DLD1 (cell line): ENCODE results near the gene MARK3.

Experiments used
- in situ Hi-C: cut with HindIII; loops from 2 replicates; pipeline ENCODE4 v1.10.0; 2017; ENCODE audit warnings: low sequenced_read_pairs

The MARK3 gene

GRCh38 chr14:103480595-103480994 is 95.4 kb downstream of the MARK3 start:
- in situ Hi-C loops, result no loop called here

GRCh38 chr14:103483600-103483999 is 98.4 kb downstream of the MARK3 start:
- in situ Hi-C loops, result no loop called here

DNA sequence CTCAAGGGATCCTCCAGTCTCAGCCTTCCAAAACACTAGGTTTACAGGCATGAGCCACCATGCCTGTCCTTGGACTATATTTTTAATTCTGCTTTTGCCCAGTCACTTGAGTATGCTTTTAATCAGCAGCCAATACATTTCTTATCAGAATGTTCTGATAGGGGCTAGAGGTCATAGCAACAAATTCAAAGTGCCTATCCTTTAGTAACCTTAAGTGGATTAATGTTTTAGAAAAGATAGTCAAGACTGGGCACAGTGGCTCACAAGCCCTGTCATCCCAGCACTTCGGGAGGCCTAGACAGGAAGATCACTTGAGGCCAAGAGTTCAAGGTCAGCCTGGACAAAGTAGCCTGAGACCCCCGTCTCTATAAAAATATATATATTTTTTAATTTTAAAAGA is 100.3 kb downstream of the MARK3 start:
- in situ Hi-C loops, result no loop called here

- in situ Hi-C loops, result no loop called here
These were observed 102.9 kb downstream of the MARK3 start for GRCh38 chr14:103488071-103488470.

GRCh38 chr14:103488960-103489359 is 103.7 kb downstream of the MARK3 start:
- in situ Hi-C loops, result no loop called here

DNA sequence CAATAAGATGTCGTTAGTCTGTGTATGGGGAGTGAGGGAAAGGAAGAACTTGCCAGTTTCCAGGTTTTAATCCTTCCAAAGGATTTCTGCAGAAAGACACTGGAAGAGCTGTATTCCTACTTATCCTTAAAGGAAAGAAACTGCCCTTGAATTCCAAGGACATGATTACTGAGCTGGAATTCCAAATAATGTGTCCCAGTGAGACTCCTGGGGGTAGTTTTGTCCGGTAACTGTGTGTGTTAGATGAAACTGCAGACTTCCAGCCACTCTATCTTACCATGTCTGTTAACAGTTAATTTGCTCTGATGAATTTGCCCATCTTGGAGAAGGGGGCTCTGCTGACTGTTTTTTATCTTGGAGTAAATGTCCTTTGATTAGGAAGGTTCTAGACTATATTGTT is 104.4 kb downstream of the MARK3 start:
- in situ Hi-C loops, result no loop called here

GRCh38 chr14:103491691-103492090 is 106.5 kb downstream of the MARK3 start:
- in situ Hi-C loops, result no loop called here

DNA sequence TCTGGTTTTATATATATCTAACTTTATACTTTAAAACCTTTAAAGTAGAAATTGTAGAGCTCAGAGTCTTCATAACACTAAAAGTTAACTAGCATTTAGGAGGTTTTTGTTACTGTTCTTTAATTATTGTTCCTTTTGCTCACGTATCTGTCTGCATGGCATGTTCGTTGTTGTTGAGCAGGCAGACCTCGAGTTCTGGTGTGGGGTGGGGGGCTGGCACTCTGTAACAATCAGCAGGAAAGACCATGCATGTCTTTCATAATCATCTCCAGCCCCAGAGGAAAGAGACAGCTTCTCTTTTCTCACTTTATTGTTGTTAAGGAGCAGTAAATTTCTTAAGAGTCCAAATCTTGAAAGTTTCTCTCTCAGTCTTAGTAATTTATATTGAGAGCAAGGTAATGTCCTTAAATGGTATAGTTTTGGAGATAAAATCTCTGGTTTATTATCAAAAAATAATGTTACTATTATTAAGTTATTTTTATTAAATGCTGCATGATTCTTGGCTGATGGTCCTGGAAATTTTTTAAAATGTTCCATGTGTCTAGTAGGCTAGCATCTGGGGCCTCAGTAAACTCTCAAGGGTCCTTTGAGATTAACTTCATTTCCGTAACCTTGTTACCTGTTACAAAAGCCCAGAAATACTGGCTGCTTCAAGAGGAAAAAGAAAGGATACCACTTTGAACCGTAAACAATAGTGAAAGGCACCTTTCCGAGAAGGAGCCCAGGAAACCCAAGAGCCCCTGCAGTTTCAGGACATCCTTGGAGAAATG is 107.1 kb downstream of the MARK3 start:
- in situ Hi-C loops, result no loop called here

DNA sequence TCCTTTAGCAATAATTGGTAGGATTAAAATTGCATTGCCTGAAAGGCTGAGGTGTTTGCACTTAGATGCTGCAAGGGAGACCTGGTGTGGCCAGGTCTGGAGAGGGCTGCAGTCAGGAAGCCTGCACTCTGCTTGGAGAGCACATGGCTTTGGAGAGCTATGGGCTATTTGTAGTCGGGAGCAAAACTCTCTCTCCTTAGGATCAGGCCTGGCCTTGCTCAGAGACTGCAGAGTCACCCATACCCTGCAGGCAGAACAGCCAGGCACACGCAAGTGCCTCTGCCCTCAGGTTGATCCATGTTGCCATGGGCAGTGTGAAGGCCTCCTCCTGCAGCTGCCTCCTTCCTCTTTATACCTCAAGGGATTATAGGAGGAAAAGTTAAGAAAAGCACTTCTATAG is 110.6 kb downstream of the MARK3 start:
- in situ Hi-C loops, result no loop called here

DNA sequence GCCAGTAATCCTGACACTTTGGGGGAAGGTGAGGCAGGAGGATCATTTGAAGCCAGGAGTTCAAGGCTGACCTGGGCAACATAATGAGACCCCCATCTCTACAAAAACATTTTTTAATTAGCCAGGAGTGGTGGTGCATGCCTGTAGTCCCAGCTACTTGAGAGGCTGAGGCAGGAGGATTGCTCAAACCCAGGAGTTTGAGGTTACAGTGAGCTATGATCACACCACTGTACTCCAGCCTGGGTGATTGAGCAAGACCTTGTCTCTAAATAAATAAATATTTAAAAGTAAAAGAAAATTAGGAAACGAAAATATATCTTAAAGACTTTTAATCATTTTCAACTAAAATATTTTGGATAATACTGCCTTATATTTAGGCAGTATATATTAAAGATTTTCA is 111.6 kb downstream of the MARK3 start:
- in situ Hi-C loops, result no loop called here

DNA sequence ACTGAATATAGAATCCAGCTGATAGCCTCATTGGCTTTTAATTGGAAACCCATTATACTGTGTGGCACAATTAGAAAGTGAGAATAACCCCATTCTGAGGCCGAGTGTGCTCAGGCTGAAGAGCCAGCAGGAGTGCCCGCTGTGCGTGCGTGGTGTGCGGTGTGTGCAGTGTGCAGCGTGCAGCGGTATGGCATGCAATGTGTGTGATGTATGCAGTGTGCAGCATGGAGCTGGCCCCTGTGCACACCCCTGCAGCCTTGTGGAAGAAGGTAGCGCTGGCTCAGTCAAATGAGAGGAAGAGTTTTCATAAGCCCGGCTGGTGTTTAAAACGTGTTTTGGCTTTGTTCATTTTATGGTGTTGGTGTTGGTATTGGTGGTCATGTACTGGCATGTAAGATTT is 114.5 kb downstream of the MARK3 start:
- in situ Hi-C loops, result no loop called here

GRCh38 chr14:103500148-103500990 is 115.2 kb downstream of the MARK3 start:
- in situ Hi-C loops, result no loop called here

GRCh38 chr14:103501041-103501870 is 116.0 kb downstream of the MARK3 start:
- in situ Hi-C loops, result no loop called here

GRCh38 chr14:103501921-103502669 is 116.9 kb downstream of the MARK3 start:
- in situ Hi-C loops, result no loop called here

DNA sequence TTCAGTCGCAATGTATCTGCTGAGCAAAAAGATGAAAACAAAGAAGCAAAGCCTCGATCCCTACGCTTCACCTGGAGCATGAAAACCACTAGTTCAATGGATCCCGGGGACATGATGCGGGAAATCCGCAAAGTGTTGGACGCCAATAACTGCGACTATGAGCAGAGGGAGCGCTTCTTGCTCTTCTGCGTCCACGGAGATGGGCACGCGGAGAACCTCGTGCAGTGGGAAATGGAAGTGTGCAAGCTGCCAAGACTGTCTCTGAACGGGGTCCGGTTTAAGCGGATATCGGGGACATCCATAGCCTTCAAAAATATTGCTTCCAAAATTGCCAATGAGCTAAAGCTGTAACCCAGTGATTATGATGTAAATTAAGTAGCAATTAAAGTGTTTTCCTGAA is 117.7 kb downstream of the MARK3 start:
- in situ Hi-C loops, result no loop called here

GRCh38 chr14:103503296-103503695 is 118.1 kb downstream of the MARK3 start:
- in situ Hi-C loops, result no loop called here

DNA sequence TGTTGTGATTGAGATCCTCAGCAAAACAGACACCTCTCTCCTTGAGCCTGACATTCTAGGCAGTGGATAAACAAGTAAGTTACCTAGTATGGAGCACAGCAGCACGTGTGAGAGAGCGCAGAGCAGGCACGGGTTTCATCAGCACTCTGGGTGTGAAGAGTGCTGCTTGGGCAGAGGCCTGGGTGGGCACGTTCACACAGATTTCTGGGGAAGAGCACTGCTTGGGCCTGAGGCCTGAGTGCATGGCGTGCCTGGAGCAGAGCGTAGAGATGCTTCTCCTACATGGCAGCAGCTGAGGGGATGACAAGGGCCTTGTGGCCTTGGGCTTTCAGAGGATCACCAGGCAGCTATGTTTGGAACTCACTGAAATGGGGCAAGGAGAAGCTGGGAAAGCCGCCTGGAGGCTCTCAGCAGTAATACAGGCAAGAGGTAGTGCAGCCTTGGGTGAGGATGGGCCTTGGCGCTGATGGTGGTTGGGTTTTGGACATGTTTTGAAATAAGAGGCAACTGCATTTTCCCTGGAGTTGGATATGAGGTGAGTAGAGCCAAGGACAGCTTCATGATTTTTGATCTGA is 119.9 kb downstream of the MARK3 start:
- in situ Hi-C loops, result no loop called here

DNA sequence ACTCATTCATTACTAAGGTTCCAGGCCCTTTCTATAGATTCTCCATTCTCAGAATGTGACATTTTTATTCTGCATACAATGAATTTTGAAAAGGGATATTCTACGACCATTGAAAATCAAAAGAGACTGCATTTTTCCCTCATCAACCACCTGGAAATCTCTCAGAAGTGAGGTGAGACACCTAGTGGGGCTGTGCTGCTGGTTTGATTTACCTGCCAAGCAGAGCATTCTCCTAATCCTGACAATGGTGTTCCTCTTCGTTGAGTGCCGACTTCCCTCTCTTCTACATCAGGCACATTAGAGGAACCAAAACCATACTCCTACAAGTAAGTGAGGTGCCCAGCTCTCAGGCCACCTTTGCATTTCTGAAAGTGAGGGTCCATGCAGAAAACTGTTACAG is 122.5 kb downstream of the MARK3 start:
- in situ Hi-C loops, result no loop called here

DNA sequence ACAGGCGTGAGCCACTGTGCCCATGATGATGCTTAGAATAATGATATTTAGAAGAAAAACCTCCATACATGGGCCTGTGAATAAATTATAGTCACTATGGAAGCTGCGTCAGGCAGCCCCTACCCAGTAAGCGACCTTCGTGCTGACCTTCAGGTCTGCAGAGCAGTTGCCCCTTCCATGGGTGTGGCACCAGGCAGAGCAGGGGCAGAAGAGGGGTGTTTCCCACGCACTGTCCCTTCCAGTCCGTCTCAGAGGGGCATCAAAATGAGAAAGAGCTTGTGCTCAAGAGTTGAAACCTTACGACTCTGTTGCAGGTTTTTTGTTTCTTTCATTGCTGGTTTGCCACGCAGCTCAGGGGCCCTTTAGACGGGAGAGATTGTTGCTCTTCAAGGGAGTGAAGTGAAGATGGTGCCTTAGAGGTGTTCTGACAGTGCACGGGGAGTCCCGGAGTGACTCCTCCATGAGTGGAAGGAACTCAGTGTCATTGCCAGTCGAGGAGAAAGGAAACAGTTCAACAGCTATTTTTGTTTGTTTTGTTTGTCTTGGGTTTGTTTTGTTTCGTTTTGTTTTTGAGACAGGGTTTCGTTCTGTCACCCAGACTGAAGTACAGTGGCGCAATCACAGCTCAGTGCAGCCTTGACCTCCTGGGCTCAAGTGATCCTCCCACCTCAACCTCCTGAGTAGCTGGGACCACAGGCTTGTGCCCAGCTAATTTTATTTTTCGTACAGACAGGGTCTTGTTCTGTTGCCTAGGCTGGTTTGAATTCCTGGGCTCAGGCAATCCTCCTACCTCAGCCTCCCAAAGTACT is 123.5 kb downstream of the MARK3 start:
- in situ Hi-C loops, result no loop called here
